Vagina (tissue), 2 donors: ENCODE measurements around the gene NUDT8.

Source experiments
- POLR2AphosphoS5 ChIP-seq, 2 donors: sonication (generic); formaldehyde crosslinking; IDR thresholded peaks; one replicate each; pipeline ENCODE4 v1.9.0; 2017; ENCODE audit warnings: antibody characterized with exemption in 2 of 2, mild to moderate bottlenecking in 2 of 2, low read depth in 1 of 2; ENCODE audit not compliant: insufficient read depth in 1 of 2
- TF ChIP-seq, protein P1 (sequence below), 3 experiments: fragments of 450-650 bp in 2 of 3; fragments of 200-600 bp in 1 of 3; sonication (generic) in 1 of 3; IDR thresholded peaks; one replicate each; pipeline ENCODE4 v1.5.1; 2017 to 2019; ENCODE audit warnings: antibody characterized with exemption in 3 of 3, mild to moderate bottlenecking in 2 of 3, moderate library complexity in 2 of 3

- TF ChIP-seq, protein P1, sequence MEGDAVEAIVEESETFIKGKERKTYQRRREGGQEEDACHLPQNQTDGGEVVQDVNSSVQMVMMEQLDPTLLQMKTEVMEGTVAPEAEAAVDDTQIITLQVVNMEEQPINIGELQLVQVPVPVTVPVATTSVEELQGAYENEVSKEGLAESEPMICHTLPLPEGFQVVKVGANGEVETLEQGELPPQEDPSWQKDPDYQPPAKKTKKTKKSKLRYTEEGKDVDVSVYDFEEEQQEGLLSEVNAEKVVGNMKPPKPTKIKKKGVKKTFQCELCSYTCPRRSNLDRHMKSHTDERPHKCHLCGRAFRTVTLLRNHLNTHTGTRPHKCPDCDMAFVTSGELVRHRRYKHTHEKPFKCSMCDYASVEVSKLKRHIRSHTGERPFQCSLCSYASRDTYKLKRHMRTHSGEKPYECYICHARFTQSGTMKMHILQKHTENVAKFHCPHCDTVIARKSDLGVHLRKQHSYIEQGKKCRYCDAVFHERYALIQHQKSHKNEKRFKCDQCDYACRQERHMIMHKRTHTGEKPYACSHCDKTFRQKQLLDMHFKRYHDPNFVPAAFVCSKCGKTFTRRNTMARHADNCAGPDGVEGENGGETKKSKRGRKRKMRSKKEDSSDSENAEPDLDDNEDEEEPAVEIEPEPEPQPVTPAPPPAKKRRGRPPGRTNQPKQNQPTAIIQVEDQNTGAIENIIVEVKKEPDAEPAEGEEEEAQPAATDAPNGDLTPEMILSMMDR (IDR thresholded peaks at IDR 0.05) = no peak
- no peak for TF ChIP-seq POLR2AphosphoS5 (IDR thresholded peaks at IDR 0.05; ENCODE audit: insufficient read depth in 1 of 2, low read depth in 1 of 2)
Measured at GRCh38 chr11:67627812-67628624, 1.7 kb downstream of the NUDT8 start.
